Upper lobe of left lung (tissue), 4 donors: ENCODE results near the gene LRRK1.

ENCODE experiments used
- POLR2A ChIP-seq, 4 donors: fragments of 450-650 bp; IDR thresholded peaks; one replicate each; pipeline ENCODE4 v1.5.1; 2016 to 2017; ENCODE audit warnings: antibody characterized with exemption in 4 of 4, mild to moderate bottlenecking in 2 of 4
- POLR2AphosphoS5 ChIP-seq, 2 donors: sonication (generic); formaldehyde crosslinking; IDR thresholded peaks; one replicate each; pipeline ENCODE4 v1.5.1; 2017; ENCODE audit warnings: antibody characterized with exemption in 2 of 2
- TF ChIP-seq, protein P1 (sequence below), 6 experiments: fragments of 450-650 bp in 4 of 6; fragments of 200-600 bp in 2 of 6; sonication (generic) in 2 of 6; IDR thresholded peaks; one replicate each; pipeline ENCODE4 v1.5.1; 2016 to 2019; ENCODE audit warnings: antibody characterized with exemption in 6 of 6

GRCh38 chr15:100890850-100891249 lies 28.3 kb upstream of the LRRK1 start:
- TF ChIP-seq POLR2AphosphoS5 (IDR thresholded peaks at IDR 0.05) (no peak), POLR2A (IDR thresholded peaks at IDR 0.05) (no peak)
- TF ChIP-seq, protein P1, sequence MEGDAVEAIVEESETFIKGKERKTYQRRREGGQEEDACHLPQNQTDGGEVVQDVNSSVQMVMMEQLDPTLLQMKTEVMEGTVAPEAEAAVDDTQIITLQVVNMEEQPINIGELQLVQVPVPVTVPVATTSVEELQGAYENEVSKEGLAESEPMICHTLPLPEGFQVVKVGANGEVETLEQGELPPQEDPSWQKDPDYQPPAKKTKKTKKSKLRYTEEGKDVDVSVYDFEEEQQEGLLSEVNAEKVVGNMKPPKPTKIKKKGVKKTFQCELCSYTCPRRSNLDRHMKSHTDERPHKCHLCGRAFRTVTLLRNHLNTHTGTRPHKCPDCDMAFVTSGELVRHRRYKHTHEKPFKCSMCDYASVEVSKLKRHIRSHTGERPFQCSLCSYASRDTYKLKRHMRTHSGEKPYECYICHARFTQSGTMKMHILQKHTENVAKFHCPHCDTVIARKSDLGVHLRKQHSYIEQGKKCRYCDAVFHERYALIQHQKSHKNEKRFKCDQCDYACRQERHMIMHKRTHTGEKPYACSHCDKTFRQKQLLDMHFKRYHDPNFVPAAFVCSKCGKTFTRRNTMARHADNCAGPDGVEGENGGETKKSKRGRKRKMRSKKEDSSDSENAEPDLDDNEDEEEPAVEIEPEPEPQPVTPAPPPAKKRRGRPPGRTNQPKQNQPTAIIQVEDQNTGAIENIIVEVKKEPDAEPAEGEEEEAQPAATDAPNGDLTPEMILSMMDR (IDR thresholded peaks at IDR 0.05), result no peak
